H1 (cell line): ENCODE data around the gene CNOT6L. TPM values are rescaled to one million over a fixed set of nuclear protein-coding genes. Genes with fewer than 3 reads are reported as not detected.

Source experiments
- CBX5 ChIP-seq: fragments of 300-800, 300-1000 bp; sonication (generic); IDR thresholded peaks from 2 replicates; pipeline ENCODE4 v1.7.1; 2016; ENCODE audit warnings: antibody characterized with exemption, low read length, low read depth
- CHD2 ChIP-seq: IDR thresholded peaks from 2 replicates; pipeline ENCODE4 v1.6.1; 2012; ENCODE audit warnings: low read length, improper control_type of control experiment
- FOSL1 ChIP-seq: IDR thresholded peaks from 2 replicates; pipeline ENCODE4 v1.6.1; 2011; ENCODE audit warnings: mild to moderate bottlenecking, low read depth, low read length, moderate library complexity; ENCODE audit not compliant: insufficient read depth
- USF2 ChIP-seq: IDR thresholded peaks from 2 replicates; pipeline ENCODE4 v1.6.1; 2011; ENCODE audit warnings: low read length, improper control_type of control experiment
- polyA plus RNA-seq, 7 experiments: library from polyadenylated mRNA; depleted of rRNA in 3 of 7; stranded (reverse) in 5 of 7; unstranded in 2 of 7; fragments of >200 nt in 5 of 7; fragments of 200-250 nt in 2 of 7; gene quantifications; 1 replicate in 5 of 7; 2 replicates in 1 of 7; 4 replicates in 1 of 7; pipeline versions ENCODE4 v1.2.1 to v1.2.3, GENCODE V29; 2011 to 2013; ENCODE audit warnings: missing spikeins in 2 of 7, mixed read lengths in 2 of 7
- total RNA-seq: library from RNA; stranded (reverse); fragmentation: NEBNext Ultra II Directional; extraction: Animal tissue kit (Norgen Biotek cat#: 25700); gene quantifications from 2 replicates; pipeline ENCODE4 v1.2.1, GENCODE V29; 2021

CNOT6L gene
- total and polyA plus RNA-seq, 2 of the 8 experiments (the other 6 are each of a cell fraction or from before 2014, with no cell fraction given) = 2.0 to 22.4 TPM

GRCh38 chr4:77701121-77701520 is 118.0 kb downstream of the CNOT6L start (continued):
- no peak for TF ChIP-seq CHD2
- no peak for TF ChIP-seq USF2
- no peak for TF ChIP-seq CBX5
- TF ChIP-seq FOSL1 = no peak
